IPS-18c (cell line): ENCODE results near the gene SLC35B1.
"Not testable (repeated sequence)": the region's sequence is repeated elsewhere in the genome, so short reads cannot be mapped to it uniquely, and the experiment has no call there.

Experiments
- H3K4me3 ChIP-seq: 2 replicates; pipeline ENCODE4 v1.7.0; 2013; ENCODE audit warnings: low read depth, mild to moderate bottlenecking, low read length, moderate library complexity; ENCODE audit not compliant: insufficient read depth
- H3K9me3 ChIP-seq: one replicate; pipeline ENCODE4 v1.6.1; 2013; ENCODE audit warnings: mild to moderate bottlenecking, low read length, moderate library complexity; ENCODE audit not compliant: control insufficient read depth, insufficient read depth

Gene SLC35B1

DNA sequence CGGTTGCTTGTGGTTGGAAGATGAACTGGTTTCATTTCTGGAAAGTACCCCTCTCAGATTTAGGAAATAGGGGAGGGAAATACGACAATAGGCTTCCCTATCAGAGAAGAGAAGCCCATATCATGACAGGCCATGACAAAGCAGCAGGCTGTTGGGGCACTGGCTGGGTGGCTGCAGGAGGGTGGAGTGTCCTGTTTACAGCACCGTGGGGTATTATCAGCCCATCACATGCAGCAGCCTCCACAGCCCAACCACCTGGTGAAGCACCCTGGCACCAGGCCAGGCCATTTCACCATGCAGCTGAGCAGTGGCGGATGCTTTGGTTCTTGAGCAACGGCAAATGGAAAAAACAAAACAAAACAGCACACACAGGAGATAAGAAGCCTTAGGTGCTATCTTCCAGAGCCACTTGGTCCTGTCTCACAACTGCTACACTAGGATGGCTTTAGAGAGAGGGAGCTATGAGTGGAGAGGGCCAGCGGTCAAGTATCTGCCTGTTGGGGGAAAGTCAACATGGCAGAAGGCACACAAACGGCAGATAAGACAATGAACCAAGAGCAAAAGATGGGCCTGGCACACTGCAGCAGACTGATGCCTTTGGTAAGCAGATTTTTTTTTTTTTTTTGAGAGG, 32.0 kb upstream of the SLC35B1 start:
- no peak overlapping the region for H3K4me3 ChIP-seq
- no peaks in the 10 kb centered on the region for H3K9me3 ChIP-seq

DNA sequence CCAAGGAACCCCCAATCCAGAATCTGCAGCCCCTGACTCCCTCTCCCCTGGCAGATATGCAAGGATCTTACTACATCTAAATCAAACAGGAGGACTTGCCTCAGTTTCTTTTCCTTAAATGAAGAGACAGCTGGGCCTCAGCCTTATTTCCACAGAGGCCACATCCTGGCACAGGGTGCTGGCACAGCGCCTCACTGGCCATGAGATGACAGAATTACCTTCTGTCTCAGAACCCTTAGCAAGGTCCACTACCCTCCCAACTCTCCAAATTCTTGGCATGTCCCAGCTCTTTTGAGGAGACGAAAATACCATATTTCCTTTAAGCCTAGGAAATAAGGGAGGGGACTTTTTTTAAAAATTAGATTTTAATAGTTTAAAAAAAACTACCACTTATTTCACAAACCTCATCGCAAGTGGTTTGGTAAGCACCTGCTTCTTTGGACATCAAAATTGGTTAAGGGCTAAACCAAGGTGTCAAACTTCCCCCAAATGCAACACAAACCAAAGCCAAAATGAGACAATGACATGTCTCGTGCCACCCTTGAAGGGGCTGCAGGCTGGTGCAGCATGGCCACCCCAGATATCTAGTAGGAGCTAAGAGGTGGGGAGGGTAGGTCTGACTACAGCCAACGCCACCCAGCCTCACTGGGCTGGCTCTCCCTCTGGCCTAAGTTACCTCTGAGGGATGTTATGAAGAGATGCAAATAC, 30.8 kb upstream of the SLC35B1 start:
- H3K4me3 ChIP-seq, result no peak overlapping the region
- no peaks in the 10 kb centered on the region for H3K9me3 ChIP-seq

DNA sequence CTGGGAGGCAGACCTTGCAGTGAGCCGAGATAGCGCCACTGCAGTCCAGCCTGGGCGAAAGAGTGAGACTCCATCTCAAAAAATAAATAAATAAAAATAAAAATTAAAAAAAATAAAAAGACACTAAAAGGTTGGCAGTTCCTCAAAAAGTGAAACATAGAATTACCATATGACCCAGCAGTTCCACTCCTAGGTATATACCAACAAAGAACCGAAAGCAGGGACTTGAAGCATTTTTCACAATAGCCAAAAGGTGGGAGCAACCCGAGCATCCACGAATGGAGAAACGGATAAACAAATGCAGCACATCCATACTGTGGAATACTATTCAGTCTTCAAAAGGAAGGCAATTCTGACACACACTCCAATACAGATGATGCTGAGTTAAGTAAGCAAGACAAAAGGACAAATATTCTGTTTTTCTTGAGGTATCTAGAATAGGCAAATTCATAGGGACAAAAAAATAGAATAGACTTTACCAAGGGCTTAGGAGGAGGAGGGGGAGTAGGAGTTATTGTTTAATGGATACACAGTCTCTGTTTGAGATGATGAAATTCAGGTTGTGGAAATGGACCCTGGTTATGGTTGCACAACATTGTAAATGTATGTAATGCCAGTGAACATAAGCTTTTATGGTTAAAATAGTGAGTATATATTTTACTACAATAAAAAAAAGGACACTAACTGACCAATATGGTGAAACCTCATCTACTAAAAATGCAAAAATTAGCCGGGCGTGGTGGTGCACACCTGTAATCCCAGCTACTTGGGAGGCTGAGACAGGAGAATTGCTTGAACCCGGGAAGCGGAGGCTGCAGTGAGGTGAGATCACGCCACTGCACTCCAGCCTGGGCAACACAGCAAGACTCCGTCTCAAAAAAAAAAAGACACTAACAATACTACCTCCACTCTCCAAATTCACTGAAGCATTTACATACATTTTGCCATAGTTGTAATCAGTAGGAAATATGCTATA, 27.0 kb upstream of the SLC35B1 start:
- no peaks in the 10 kb centered on the region for H3K9me3 ChIP-seq
- H3K4me3 ChIP-seq, result no peak overlapping the region

DNA sequence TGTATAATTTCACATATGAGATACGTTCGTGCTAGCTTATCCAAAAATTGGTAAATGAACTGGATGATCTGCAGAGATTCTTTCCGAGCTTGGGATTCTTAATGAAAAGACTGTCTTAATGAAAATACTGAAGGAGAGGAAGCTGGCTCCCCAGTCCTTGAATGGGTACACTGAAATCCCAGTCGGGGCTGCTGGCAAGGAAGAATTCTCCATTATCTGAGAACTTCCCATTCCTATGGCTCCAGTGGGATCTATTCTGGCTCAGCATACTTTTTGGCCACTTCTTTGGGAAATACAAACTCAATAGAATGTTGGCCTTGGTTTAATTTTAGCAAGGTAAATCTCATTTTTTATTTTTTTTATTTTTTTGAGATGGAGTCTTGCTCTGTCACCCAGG, 23.7 kb upstream of the SLC35B1 start:
- no peak overlapping the region for H3K4me3 ChIP-seq
- no peaks in the 10 kb centered on the region for H3K9me3 ChIP-seq

DNA sequence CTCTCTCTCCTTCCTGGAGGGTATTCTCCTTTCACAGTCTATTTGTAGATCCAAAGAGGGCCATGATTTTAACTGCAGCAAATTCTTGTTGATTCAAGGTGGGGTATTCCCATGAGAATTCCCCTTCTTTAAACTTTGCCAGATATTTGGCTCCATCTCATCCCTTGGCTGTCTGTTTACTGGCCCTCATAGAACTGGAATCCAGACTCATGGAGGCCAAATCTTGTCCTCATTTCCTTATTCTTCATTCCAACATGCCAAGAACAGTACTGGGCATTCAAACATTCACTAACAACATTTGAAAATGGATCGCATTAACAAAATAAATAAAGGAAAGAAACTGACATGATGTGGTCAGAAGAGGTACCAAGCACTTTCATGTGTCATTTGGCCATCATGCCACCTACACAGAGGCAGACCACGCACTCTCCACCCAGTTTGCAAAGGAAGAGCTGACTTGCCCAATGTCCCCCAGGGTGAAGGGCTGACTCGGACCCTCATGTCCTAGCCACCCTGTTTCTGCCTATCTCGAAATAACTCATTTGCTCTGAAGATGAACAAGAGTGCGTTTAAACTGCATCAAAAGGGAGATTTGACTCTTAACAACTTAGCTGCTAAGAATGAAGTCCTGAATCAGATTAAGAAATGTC, 23.1 kb upstream of the SLC35B1 start:
- no peaks in the 10 kb centered on the region for H3K9me3 ChIP-seq
- no peak overlapping the region for H3K4me3 ChIP-seq

DNA sequence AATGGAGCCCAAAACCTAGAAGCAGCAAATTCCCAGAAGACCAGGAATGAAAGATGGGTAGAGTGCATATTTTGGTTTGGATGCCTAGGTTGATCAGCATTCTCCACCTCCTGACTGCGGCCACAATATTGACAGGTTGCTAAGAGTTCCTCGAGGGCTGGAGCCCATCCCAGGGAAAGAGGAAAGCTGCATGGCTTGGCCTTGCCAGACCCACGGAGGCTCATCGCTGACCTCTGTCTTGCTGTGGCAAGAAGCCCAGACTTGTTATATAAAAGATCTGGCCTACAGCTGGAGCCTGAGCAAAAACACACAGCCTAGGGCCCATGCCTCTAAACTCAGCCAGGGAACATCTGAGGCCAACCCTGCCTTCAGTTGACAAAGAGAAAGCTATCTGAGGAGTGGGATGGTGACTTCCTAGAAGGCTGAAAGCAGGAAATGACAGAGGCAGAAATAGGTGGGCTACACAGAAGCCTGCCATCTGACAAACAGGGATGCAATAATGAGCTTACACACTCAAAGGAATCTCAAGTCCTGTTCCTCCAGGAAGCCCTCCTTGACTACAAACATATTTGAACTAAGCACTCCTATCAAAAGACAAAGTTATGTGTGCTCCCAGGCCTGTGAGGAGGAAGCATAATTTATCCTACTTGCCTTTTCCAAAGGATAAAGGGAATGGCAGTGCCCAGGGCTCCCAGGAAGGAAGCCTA, 22.5 kb upstream of the SLC35B1 start:
- no peak overlapping the region for H3K4me3 ChIP-seq
- H3K9me3 ChIP-seq, result no peaks in the 10 kb centered on the region

DNA sequence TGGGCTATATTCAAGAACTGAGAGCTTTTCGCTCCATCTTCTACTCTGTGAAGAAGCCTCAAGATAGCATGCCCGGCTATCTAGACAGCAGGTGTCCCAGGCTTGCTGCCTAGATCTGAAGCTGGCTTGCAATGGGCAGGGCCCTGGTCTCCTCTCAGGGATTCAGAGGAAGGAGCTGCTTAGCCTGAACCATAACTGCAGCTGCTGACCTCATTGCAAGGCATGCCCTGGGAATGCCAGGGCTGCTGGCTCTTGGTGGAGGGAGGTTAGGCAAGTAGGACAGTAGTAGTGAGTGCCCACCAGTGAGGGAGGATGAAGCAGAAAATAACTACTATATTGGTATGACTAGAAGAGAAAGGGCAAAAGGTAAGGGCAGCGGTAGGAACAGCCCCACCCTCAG, 21.3 kb upstream of the SLC35B1 start:
- no peak overlapping the region for H3K4me3 ChIP-seq

DNA sequence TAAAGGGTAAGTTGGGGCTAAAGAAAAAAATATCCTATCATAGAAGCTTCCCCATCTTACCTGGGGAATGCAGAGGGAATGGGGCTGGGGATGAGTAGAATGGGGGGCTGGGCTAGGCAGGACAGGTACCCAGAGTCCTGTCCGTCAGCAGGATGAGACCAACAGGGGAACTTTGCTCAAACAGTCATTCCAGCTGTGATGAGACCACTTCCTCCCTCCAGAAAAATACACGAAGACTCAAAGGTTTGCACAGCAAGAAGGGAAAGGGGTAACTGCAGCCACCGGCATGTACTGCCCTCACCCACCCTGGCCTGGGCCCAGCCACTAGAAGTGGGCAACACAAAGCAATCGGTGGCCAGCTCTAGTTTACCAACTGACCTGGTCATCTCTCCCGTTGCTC, 20.7 kb upstream of the SLC35B1 start:
- Histone ChIP-seq H3K9me3 (no peaks in the 10 kb centered on the region), H3K4me3 (no peak overlapping the region)

More for the DNA sequence above, 21.3 kb upstream of the SLC35B1 start:
- H3K9me3 ChIP-seq, result no peaks in the 10 kb centered on the region

DNA sequence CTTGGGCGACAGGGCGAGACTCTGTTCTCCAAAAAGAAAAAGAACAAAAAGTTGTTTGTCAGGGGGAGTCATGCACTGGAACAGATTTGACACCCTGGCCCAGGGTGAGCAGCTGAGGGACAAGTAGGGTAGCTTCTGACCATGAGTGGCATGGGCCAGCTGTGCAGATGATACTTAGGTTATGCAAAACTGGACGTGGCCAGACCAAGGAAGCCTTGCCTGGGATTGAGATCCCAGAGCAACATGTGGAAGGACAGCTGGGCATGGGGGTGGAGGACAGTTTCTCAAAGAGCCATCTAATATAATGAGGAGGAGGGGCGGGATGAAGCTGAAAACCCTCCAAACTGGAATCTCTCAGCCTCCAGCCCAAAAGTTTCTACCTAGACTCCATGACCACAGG, 19.6 kb upstream of the SLC35B1 start:
- Histone ChIP-seq H3K9me3 (no peaks in the 10 kb centered on the region), H3K4me3 (no peak overlapping the region)

DNA sequence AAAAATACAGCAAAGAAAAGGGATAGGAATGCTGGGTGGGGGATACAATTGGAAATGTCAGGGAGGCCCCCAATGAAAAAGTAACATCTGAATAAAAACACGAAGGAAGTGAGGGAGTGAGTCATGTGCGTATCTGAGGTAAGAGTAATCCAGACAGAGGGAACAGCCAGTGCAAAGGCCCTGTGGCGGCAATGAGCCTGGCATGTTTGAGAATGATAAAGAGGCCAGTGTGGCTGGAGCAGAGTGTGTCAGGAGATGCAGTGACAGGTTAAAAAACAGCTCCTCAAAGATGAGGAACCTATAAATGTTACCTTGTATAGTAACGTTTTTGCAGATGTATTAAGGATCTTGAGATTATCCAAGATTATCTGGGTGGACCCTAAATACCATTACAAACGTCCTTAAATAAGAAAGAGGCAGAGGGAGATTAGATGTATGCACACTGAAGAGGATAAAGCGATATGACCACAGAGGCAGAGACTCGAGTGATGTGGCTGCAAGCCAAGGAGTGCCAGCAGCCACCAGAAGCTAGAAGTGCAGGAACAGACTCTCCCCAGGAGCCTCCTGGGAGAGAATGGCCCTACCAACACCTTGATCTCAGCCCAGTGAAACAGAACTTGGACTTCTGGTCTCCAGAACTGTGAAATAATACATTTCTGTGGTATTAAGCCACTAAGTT, 17.8 kb upstream of the SLC35B1 start:
- Histone ChIP-seq H3K9me3 (no peaks in the 10 kb centered on the region), H3K4me3 (no peak overlapping the region)

DNA sequence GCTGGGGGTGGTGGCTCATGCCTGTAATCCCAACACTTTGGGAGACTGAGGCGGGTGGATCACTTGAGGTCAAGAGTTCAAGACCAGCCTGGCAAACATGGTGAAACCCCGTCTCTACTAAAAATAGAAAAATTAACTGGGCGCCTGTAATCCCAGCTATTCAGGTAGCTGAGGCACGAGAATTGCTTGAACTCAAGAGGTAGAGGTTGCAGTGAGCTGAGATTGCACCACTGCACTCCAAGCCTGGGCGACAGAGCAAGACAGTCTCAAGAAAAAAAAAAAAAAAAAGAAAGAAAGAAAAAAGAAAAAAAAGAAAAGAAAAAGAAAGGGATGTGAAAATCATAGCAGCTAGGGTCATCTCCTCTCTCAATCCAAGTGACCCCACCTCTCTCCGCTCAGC, 16.8 kb upstream of the SLC35B1 start:
- H3K4me3 ChIP-seq, H3K9me3 ChIP-seq: not testable (repeated sequence)

DNA sequence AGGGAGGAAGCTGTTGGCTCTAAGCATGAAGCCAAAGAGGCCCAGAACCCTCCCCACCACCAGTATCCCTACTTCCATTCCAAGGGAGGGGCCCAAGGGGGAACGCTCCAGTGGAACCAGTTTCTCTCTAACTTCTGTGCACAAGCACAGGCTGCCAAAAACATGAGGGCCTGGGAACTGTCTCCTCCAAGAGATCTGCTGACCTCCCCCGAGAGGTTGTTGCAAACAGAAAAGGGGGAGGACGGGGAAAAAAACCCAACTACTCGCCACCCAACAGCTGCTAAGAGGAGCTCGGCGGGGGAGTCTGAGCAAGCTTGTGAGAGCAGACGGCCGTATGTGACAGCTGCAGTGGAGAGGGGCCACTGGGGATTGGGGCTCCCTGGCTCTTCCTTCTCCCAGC, 15.7 kb upstream of the SLC35B1 start:
- no peaks in the 10 kb centered on the region for H3K9me3 ChIP-seq
- H3K4me3 ChIP-seq, result no peak overlapping the region

DNA sequence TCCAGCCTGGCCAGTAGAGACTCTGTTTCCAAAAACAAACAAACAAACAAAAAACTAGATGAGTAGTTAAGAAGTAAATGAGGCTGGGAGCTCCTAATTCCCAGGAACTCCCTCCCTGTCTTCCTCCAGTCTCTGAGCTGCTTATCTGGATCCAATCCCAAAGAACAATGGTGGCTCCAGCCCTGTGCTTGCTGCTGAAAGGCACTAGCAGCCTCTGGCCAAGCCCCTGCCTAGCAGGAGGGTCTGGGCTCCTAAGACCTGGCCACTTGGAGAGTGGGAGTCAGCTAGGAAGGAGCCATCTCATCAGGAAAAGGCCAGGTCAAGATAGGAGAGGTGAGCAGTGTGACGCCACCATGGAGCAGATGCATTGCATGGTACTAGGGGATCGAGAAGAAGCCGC, 14.3 kb upstream of the SLC35B1 start:
- no peaks in the 10 kb centered on the region for H3K9me3 ChIP-seq
- no peak overlapping the region for H3K4me3 ChIP-seq

DNA sequence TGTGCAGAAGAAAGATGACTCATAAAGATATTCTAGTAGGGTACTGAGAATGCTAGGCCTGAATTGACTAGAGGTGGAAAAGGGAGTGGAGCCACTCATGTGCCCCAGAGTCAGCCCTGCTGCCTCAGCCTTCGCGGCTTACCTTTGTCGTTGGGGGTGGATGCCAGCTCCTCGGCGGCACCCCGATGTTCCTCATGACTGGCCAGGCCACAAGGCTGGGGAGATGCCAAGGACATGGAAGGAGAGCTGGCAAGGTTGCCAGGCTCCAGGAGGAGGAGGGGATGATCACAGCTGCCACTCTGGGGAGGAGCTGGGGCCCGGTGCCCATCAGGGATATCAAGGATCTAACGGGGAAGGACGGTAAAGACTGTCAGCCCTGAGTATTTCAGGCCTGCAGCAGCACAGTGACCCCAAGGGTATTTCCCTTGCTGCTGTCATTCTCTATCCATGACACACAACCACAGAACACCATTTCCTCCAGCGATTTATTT, 9.7 kb upstream of the SLC35B1 start:
- peaks cover 1% of the 10 kb centered on the region for H3K9me3 ChIP-seq

DNA sequence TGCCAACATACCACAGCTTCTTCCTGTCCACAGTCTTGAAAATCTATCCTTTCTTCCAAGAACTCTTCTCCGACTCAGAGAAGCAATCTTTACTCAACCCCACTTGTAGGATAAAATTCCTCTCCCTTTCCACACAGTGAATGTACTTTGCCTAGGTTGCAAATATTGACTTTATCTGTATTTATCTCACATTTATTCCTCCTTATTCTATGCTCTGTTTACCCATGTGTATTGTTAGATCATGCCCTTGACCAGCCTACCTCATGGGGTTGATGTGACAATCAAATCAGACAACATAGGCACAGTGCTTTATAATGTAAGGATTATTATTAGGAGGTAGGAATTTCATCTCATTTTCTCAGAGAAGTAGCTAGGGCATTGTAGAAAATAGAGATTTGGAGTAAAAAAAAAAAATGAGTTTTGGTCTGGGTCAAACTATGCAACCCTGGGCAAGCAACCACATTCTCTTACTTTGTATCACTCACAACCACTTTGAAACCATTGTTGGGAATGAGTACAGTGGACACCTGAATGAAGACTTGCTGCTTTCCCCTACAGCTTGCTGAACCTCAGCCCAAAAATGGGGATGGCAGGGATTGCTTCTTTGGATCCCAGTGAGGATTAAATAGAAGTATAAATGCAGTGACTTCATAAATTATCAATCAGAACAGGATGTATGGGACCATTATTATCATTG, 9.1 kb upstream of the SLC35B1 start:
- Histone ChIP-seq H3K4me3 (no peak overlapping the region), H3K9me3 (peaks cover 2% of the 10 kb centered on the region)

More for the DNA sequence above, 9.7 kb upstream of the SLC35B1 start:
- H3K4me3 ChIP-seq, result no peak overlapping the region
